Sigmoid colon (tissue), 3 donors: ENCODE results near the gene NUDT14.

Source experiments
- CTCF ChIP-seq, 4 experiments: fragments of 450-650 bp in 3 of 4; fragments of 200-600 bp in 1 of 4; IDR thresholded peaks; one replicate each; pipeline ENCODE4 v1.5.1; 2016 to 2019; ENCODE audit warnings: antibody characterized with exemption in 4 of 4, mild to moderate bottlenecking in 3 of 4, moderate library complexity in 2 of 4
- POLR2A ChIP-seq, 2 donors: fragments of 450-650 bp; IDR thresholded peaks; one replicate each; pipeline ENCODE4 v1.6.1; 2016; ENCODE audit warnings: antibody characterized with exemption in 2 of 2, mild to moderate bottlenecking in 2 of 2, moderate library complexity in 2 of 2

DNA sequence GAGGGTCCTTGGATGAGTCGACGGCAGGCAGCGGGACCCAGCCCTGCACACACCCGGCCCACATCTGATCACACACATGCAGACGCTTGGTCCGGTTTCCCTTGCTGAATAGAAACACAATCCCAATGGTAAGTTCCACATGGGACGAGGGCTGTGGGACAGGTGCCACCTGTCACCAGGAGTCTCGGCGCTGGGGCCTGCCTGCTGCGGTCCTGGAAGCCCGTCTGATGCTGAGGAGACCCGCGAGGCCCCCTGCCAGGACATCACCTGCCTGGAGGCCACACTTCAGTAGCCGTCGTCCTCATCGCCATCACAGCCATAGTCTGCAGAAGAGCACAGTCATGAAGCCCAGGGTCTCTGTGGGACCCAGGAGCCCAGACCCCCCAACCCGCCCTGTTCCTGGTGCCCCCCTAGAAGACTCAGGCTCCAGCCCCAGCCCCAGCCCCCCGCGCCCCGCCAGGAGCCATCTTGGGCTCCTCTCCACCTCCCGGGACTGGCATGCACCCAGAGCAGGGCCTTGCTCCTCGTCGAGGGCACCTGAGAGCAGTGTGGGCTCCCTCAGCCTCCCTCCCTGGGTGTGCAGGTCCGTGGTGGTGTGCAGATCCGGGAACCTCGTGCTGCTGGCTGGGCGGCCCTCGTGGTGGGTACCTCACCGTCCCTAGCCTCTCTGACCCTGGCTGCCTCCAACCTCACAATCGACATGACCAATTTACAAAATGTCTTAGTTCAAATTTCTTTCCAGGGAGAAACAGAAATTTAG lies 29.3 kb upstream of the NUDT14 start:
- no peak for TF ChIP-seq POLR2A (IDR thresholded peaks at IDR 0.05)
- no peak for TF ChIP-seq CTCF (IDR thresholded peaks at IDR 0.05)
